KOPT-K1 (cell line): ENCODE results near the gene PLCH1.

Experiments used
- H3K27ac ChIP-seq: fragments of 200-600 bp; sonication (generic); 2 replicates; pipeline ENCODE4 v1.5.1; 2016; ENCODE audit warnings: antibody characterized with exemption, mild to moderate bottlenecking, low read depth, low read length; ENCODE audit not compliant: poor library complexity, severe bottlenecking
- H3K36me3 ChIP-seq: fragments of 200-600 bp; sonication (generic); 2 replicates; pipeline ENCODE4 v1.5.1; 2017; ENCODE audit warnings: antibody characterized with exemption, mild to moderate bottlenecking, low read length, moderate library complexity; ENCODE audit not compliant: insufficient read depth
- H3K9me3 ChIP-seq: fragments of 200-600 bp; sonication (generic); 2 replicates; pipeline ENCODE4 v1.5.1; 2017; ENCODE audit warnings: antibody characterized with exemption, low read length, mild to moderate bottlenecking; ENCODE audit not compliant: insufficient read depth, poor library complexity, severe bottlenecking

Gene PLCH1

GRCh38 chr3:155500194-155500818 is 244.6 kb downstream of the PLCH1 start:
- H3K27ac ChIP-seq: no peak overlapping the region
- H3K9me3 ChIP-seq: no peaks in the 10 kb centered on the region
- no peaks in the 10 kb centered on the region for H3K36me3 ChIP-seq

- Histone ChIP-seq H3K9me3 (no peaks in the 10 kb centered on the region), H3K27ac (no peak overlapping the region), H3K36me3 (no peaks in the 10 kb centered on the region)
Observed at GRCh38 chr3:155497930-155498647, 246.8 kb downstream of the PLCH1 start.

GRCh38 chr3:155496206-155496605 is 248.7 kb downstream of the PLCH1 start:
- Histone ChIP-seq H3K9me3 (no peaks in the 10 kb centered on the region), H3K27ac (no peak overlapping the region), H3K36me3 (no peaks in the 10 kb centered on the region)

- Histone ChIP-seq H3K9me3 (no peaks in the 10 kb centered on the region), H3K36me3 (no peaks in the 10 kb centered on the region), H3K27ac (no peak overlapping the region)
Observed at GRCh38 chr3:155495387-155495786, 249.5 kb downstream of the PLCH1 start.

GRCh38 chr3:155494332-155494731 is 250.5 kb downstream of the PLCH1 start:
- H3K9me3 ChIP-seq: no peaks in the 10 kb centered on the region

GRCh38 chr3:155492841-155493240 is 252.0 kb downstream of the PLCH1 start:
- Histone ChIP-seq H3K27ac (no peak overlapping the region), H3K9me3 (no peaks in the 10 kb centered on the region), H3K36me3 (no peaks in the 10 kb centered on the region)

More at GRCh38 chr3:155494332-155494731, 250.5 kb downstream of the PLCH1 start:
- H3K36me3 ChIP-seq: no peaks in the 10 kb centered on the region
- no peak overlapping the region for H3K27ac ChIP-seq

GRCh38 chr3:155491696-155492095 is 253.2 kb downstream of the PLCH1 start:
- Histone ChIP-seq H3K9me3 (no peaks in the 10 kb centered on the region), H3K36me3 (no peaks in the 10 kb centered on the region), H3K27ac (no peak overlapping the region)

GRCh38 chr3:155488671-155489070 is 256.2 kb downstream of the PLCH1 start:
- Histone ChIP-seq H3K27ac (no peak overlapping the region), H3K36me3 (no peaks in the 10 kb centered on the region), H3K9me3 (no peaks in the 10 kb centered on the region)

DNA sequence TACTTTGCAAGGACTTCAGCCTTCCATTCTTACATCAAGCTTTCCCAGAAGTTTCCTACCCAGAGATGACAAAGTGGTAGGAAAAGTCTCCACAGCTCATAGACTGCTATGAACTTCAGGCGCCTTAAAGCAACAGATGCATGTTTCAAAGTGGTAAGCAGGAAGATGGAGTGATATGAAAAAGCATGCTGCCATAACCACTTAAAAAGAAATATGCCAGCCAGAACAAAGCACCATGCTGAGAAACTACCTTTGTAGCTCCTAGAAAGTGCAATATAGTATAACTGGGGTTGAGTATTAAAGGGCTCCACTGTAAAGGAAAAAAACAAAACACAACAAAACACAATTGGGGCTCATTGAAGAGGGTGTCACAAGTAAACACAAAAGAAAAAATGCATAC is 259.0 kb downstream of the PLCH1 start:
- Histone ChIP-seq H3K36me3 (no peaks in the 10 kb centered on the region), H3K27ac (no peak overlapping the region), H3K9me3 (no peaks in the 10 kb centered on the region)

GRCh38 chr3:155481591-155481990 is 263.3 kb downstream of the PLCH1 start:
- H3K27ac ChIP-seq: no peak overlapping the region
- no peaks in the 10 kb centered on the region for H3K9me3 ChIP-seq
- no peaks in the 10 kb centered on the region for H3K36me3 ChIP-seq

- Histone ChIP-seq H3K36me3 (no peaks in the 10 kb centered on the region), H3K9me3 (no peaks in the 10 kb centered on the region), H3K27ac (no peak overlapping the region)
Observed at GRCh38 chr3:155481089-155481488, 263.8 kb downstream of the PLCH1 start.

GRCh38 chr3:155465664-155466063 is 279.2 kb downstream of the PLCH1 start:
- H3K27ac ChIP-seq: no peak overlapping the region
- H3K9me3 ChIP-seq: no peaks in the 10 kb centered on the region
- no peaks in the 10 kb centered on the region for H3K36me3 ChIP-seq

GRCh38 chr3:155462672-155463071 is 282.2 kb downstream of the PLCH1 start:
- no peaks in the 10 kb centered on the region for H3K36me3 ChIP-seq
- no peaks in the 10 kb centered on the region for H3K9me3 ChIP-seq
- H3K27ac ChIP-seq: no peak overlapping the region

DNA sequence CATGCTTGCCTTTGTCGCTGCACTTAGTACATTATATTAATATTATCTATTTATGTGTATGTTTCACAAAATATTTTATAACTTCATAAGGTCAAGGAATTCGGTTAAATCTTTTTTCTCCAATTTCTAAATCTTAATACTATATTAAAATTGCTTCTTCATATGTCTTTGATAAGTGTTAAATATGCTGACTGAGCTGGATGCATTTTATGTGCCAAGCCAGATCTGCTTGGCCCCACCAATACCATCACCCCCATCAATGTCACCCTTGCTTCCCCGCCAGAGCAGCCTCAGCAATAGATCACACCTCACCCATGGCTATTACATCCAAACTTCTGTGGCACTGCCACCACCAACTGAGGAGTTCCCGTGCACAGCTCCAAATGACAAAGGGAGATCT is 287.3 kb downstream of the PLCH1 start:
- Histone ChIP-seq H3K36me3 (no peaks in the 10 kb centered on the region), H3K27ac (no peak overlapping the region), H3K9me3 (no peaks in the 10 kb centered on the region)

DNA sequence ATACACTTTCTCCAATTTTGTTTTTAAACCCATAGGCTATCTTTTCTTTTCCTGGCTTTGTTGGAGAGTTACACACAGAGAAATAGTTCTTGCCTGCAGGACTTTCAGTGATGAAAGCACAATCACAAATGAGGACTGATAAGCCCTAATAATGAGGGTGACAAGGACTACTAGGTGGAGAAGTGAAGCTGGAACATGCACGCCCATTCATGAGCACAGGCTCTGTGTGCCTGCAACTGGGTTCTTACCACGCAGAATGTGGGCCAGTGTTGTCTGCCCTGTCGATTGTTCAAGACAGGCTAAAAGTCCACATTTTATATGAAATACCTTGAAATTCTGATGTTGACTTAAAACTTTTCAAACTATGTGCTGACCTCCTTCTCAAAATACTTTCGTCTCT is 289.1 kb downstream of the PLCH1 start:
- Histone ChIP-seq H3K27ac (no peak overlapping the region), H3K9me3 (no peaks in the 10 kb centered on the region), H3K36me3 (no peaks in the 10 kb centered on the region)

DNA sequence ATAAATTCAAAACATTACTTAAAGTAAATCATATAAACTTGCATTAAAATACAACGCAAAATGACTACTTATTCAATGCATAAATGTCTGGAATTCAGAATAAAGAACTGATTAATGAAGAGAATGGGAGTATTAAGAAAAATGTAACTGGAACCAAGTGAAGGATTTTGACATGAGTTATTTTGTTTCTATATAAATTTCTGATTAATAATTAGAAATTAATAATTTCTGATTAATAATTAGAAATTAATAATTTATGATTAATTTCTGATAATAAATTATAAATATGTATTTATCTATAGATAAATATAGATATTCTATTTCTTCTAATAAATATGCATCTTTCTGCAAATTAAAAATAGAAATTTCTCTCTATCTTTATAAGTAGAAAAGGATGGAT is 291.4 kb downstream of the PLCH1 start:
- H3K27ac ChIP-seq: no peak overlapping the region
- no peaks in the 10 kb centered on the region for H3K9me3 ChIP-seq
- H3K36me3 ChIP-seq: no peaks in the 10 kb centered on the region
